NT2/D1 (cell line): Measurements from ENCODE around the gene RSU1.

Experiments used
- SUZ12 ChIP-seq: IDR thresholded peaks from 2 replicates; pipeline ENCODE4 v1.6.1; 2011; ENCODE audit not compliant: insufficient read length, insufficient read depth; ENCODE audit errors: extremely low read depth
- YY1 ChIP-seq: IDR thresholded peaks from 2 replicates; pipeline ENCODE4 v1.6.1; 2011; ENCODE audit not compliant: insufficient read length, insufficient read depth
- ZNF274 ChIP-seq: IDR thresholded peaks from 2 replicates; pipeline ENCODE4 v1.6.1; 2011; ENCODE audit warnings: mild to moderate bottlenecking, low read depth, low read length

DNA sequence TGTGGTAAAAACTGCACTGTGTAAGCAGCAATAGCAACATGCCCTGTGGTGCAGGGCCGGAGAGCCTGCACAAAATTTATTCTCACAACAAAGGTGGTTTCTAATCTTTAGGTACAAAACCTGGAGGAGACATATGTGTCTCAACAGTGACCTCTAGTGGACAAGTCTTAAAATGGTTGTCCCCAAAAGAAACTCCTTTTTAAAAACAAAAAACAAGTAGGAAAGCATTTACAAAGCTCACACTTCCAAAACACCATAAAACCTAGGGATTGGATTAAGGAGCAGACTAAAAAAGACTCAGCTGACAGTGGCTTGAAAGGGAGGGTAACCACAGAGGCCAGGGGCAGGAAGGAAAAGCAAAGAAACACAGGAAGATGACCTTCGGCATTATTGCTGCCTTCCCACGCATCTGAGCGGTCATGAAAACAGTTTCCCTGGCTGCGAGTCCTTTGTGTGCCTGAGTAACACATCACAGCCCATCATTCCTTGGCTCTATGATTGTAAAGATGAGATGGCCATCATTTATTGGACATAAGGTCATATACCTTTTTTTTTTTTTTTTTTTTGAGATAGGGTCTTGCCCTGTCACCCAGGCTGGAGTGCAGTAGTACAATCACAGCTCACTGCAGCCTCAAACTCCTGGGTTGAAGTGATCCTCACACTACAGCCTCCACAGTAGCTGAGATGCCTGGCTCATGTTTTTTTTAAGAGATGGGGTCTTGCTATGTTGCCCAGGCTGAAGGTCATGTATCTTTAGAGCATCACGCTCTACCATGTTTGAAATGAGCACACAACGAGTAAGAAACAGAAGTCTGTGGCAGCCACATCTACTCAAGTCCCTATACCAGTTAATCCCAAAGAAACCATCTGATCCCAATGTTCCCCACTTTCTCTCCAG is 39.5 kb downstream of the RSU1 start:
- TF ChIP-seq YY1 (no peak), ZNF274 (no peak), SUZ12 (no peak)
